Adrenal gland (tissue), 12 donors: ENCODE measurements around the gene CDON. TPM values are rescaled to one million over a fixed set of nuclear protein-coding genes. Genes with fewer than 3 reads are reported as not detected.

Experiments used
- DNase-seq, 7 donors: peaks; one replicate each; pipeline ENCODE4 v3.0.0-alpha.2; 2019 to 2020
- H3K27ac ChIP-seq, 5 donors: fragments of 200-600 bp; sonication (generic) in 4 of 5; 1 replicate in 3 of 5; 2 replicates in 2 of 5; pipeline versions ENCODE4 v1.5.1 to v1.8.0; 2016 to 2020; ENCODE audit warnings: mild to moderate bottlenecking in 1 of 5
- H3K27me3 ChIP-seq: fragments of 200-600 bp; 2 replicates; pipeline ENCODE4 v1.8.0; 2021
- H3K36me3 ChIP-seq, 2 donors: fragments of 200-600 bp; replicated peaks in 1 of 2; 1 replicate in 1 of 2; 2 replicates in 1 of 2; pipeline versions ENCODE4 v1.5.1 to v1.8.0; 2018 to 2022
- H3K4me1 ChIP-seq, 2 donors: fragments of 200-600 bp; replicated peaks in 1 of 2; 1 replicate in 1 of 2; 2 replicates in 1 of 2; pipeline versions ENCODE4 v1.5.1 to v1.8.0; 2018 to 2021
- H3K4me3 ChIP-seq, 4 donors: fragments of 200-600 bp; sonication (generic) in 3 of 4; one replicate each; pipeline ENCODE4 v1.5.1; 2016 to 2018
- H3K9me3 ChIP-seq, 3 donors: fragments of 200-600 bp; sonication (generic) in 1 of 3; replicated peaks in 1 of 3; 1 replicate in 2 of 3; 2 replicates in 1 of 3; pipeline versions ENCODE4 v1.5.1 to v1.8.0; 2016 to 2021
- POLR2A ChIP-seq, 2 donors: fragments of 450-650 bp; IDR thresholded peaks; one replicate each; pipeline ENCODE4 v1.6.1; 2017; ENCODE audit warnings: antibody characterized with exemption in 2 of 2, mild to moderate bottlenecking in 2 of 2, moderate library complexity in 1 of 2
- WGBS, 4 donors: extraction: QIAGEN DNeasy Blood & Tissue Kit in 2 of 4; methylation state at CpG; one replicate each; pipeline versions ENCODE4 v1.1.5 to v1.1.7; 2013 to 2017; 5-methylcytosine and 5-hydroxymethylcytosine counted together
- intact Hi-C, 2 donors: fragments of 100-400 bp; cut with DNase I; formaldehyde crosslinking; loops; one replicate each; pipeline versions ENCODE4 v1.14.1 to v1.15.0; 2022 to 2023
- polyA plus RNA-seq, 3 donors: library from polyadenylated mRNA; stranded (reverse); fragments of 200-250 nt in 2 of 3; fragments of 350-450 nt in 1 of 3; fragmentation: Illumina TruSeq in 1 of 3; extraction: RNeasy Lipid Tissue Mini Kit (QIAGEN cat#74804) in 1 of 3; gene quantifications; one replicate each; pipeline ENCODE4 v1.2.3, GENCODE V29; 2013 to 2014
- total RNA-seq, 9 donors: library from RNA; depleted of rRNA in 4 of 9; stranded (reverse); fragments of >200 nt in 4 of 9; fragments of 120-200 nt in 1 of 9; fragmentation: NEBNext Ultra II Directional in 1 of 9; extraction: Animal tissue kit (Norgen Biotek cat#: 25700) in 1 of 9; gene quantifications; one replicate each; pipeline versions ENCODE4 v1.1.0 to v1.2.4, GENCODE V29; 2013 to 2023
- TF ChIP-seq, protein P1 (sequence below), 6 experiments: fragments of 450-650 bp in 4 of 6; fragments of 200-600 bp in 2 of 6; sonication (generic) in 1 of 6; IDR thresholded peaks; 1 replicate in 5 of 6; 2 replicates in 1 of 6; pipeline versions ENCODE4 v1.5.1 to v1.8.0; 2016 to 2021; ENCODE audit warnings: antibody characterized with exemption in 6 of 6, mild to moderate bottlenecking in 2 of 6, moderate library complexity in 1 of 6
- donor health status: healthy with polysubstance abuse.
- donor health status: Bipolar disorder and iron deficiency.
- donor health status: DM: yes; HTN: yes; CAD: no.
- donor health status: DM: no; HTN: no; CAD: no.
- donor health status: DM: no; HTN: no; CAD: no.
- donor health status: DM: yes; HTN: yes; CAD: no.

The CDON gene
- total and polyA plus RNA-seq, 12 donors = 0.90 to 12.1 (median 3.9) TPM

DNA sequence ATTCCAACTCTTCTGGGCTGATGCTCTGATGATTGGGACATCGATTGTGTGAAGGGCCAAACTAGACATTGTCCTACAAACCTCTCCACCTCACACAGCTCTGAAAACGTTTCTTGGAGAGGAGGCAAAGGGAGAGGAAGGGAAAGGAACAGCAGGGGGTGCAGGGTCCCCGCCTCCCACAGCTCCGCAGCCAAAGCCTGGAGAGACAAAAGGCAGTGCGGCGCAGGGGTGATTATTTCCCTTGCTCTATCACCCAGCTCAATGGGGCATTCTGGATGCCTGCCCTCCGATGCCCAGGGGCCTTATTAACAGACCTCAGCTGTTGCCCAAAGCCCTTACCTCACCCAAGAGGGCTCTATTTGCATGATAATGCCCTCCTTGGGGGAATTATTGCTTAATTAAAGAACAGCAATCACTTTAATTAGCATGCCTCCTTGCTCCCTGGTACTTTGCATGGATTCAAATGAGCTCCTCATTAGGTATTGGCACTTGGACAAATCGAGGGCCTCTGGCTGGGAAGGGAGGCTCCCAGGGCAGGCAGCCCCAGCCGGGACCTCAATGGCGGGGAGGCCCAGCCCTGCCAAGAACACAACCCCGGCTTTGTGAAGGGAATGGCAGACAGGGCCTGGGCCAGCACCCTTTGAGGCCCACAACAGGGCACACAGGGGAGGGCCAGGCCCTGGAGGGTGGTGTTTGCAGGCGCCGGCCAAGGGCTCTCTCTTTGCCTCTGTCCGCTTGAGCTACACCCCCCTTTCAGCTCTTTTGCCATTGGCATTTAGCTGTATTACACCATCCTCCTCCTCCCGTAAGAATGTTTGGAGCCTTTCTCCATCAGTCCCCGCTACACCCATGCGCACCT lies 19.8 kb upstream of the CDON start:
- Histone ChIP-seq H3K27me3 (peaks cover 5% of the 10 kb centered on the region), H3K4me1 (no peaks in the 10 kb centered on the region), H3K4me3 (no peak overlapping the region), H3K27ac (no peak overlapping the region), H3K9me3 (no peaks in the 10 kb centered on the region), H3K36me3 (no peaks in the 10 kb centered on the region)
- no peak for DNase-seq
- intact Hi-C loops = no loop called here
- TF ChIP-seq, protein P1, sequence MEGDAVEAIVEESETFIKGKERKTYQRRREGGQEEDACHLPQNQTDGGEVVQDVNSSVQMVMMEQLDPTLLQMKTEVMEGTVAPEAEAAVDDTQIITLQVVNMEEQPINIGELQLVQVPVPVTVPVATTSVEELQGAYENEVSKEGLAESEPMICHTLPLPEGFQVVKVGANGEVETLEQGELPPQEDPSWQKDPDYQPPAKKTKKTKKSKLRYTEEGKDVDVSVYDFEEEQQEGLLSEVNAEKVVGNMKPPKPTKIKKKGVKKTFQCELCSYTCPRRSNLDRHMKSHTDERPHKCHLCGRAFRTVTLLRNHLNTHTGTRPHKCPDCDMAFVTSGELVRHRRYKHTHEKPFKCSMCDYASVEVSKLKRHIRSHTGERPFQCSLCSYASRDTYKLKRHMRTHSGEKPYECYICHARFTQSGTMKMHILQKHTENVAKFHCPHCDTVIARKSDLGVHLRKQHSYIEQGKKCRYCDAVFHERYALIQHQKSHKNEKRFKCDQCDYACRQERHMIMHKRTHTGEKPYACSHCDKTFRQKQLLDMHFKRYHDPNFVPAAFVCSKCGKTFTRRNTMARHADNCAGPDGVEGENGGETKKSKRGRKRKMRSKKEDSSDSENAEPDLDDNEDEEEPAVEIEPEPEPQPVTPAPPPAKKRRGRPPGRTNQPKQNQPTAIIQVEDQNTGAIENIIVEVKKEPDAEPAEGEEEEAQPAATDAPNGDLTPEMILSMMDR (IDR thresholded peaks at IDR 0.05) = no peak
- TF ChIP-seq POLR2A (IDR thresholded peaks at IDR 0.05) = no peak
- 73 to 84% (median 76%) methylated on average over 13 to 17 of the region's 17 CpGs for WGBS, 4 donors

DNA sequence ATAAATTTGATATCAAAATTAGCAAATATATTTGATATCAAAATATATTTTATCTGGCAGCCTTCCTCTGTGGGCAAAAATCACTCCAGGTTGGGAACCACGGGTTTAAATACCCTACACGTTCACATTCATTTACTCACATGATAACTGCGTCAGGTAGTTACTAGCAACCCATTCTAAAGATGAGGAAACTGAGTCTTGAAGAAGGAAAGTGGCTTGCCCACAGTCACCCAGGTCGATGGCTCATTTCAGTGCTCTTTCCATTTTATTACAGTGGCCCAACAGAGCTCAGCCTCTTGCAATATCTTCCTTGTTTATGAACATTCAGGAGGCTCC lies 19.2 kb upstream of the CDON start:
- intact Hi-C loops = no loop called here
- Histone ChIP-seq H3K9me3 (no peaks in the 10 kb centered on the region), H3K27ac (no peak overlapping the region), H3K36me3 (no peaks in the 10 kb centered on the region), H3K4me1 (no peaks in the 10 kb centered on the region), H3K4me3 (no peak overlapping the region), H3K27me3 (peaks cover 5% of the 10 kb centered on the region)
- 69 to 74% (median 70%) methylated on average over 4 of the region's 4 CpGs for WGBS, 4 donors
- DNase-seq = no peak
- TF ChIP-seq, protein P1 (IDR thresholded peaks at IDR 0.05) = no peak
- TF ChIP-seq POLR2A (IDR thresholded peaks at IDR 0.05) = no peak

GRCh38 chr11:126080161-126080941 lies 17.7 kb upstream of the CDON start:
- WGBS, 4 donors = 52 to 70% (median 62%) methylated on average over 5 to 8 of the region's 8 CpGs
- no peaks in the 10 kb centered on the region for H3K36me3 ChIP-seq
- no peak overlapping the region for H3K4me3 ChIP-seq
- no peak overlapping the region for H3K27ac ChIP-seq
- no peaks in the 10 kb centered on the region for H3K9me3 ChIP-seq
- no peaks in the 10 kb centered on the region for H3K4me1 ChIP-seq
- TF ChIP-seq, protein P1 (IDR thresholded peaks at IDR 0.05) = no peak
- no peak for TF ChIP-seq POLR2A (IDR thresholded peaks at IDR 0.05)
- peaks cover 5% of the 10 kb centered on the region for H3K27me3 ChIP-seq
- DNase-seq = no peak
- intact Hi-C loops = no loop called here

DNA sequence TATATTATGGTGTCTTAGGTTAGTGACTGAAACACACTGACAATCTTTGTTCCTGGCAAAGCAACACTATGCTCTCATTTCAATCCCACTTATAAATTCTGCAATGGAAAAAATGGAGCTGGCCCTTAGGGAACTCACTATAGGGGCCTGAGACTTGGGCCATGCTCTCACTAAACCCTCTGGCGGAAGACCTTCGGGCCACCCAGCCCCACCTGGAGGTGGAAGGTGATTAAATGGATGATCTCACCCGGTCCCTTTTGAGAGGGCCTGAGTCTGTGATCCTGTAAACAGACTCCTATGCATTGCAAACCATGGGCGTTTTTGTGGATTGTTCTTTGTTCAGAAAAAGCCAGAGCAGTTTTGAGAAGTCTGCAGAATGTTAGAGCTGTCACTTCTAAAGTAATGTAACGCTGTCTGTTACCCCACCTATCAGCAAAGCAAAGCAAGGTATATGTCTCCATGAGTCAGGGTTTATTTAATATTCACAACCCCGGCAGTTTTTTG lies 17.0 kb upstream of the CDON start:
- no peak overlapping the region for H3K27ac ChIP-seq
- intact Hi-C loops = no loop called here
- H3K4me1 ChIP-seq = no peaks in the 10 kb centered on the region
- no peaks in the 10 kb centered on the region for H3K9me3 ChIP-seq
- TF ChIP-seq, protein P1 (IDR thresholded peaks at IDR 0.05) = no peak
- H3K27me3 ChIP-seq = peaks cover 8% of the 10 kb centered on the region
- H3K4me3 ChIP-seq = no peak overlapping the region
- no peak for DNase-seq
- H3K36me3 ChIP-seq = no peaks in the 10 kb centered on the region
- WGBS, 4 donors = 66 to 72% (median 68%) methylated on average over 6 of the region's 6 CpGs
